ENCODE measurements around the gene JTB. TPM values are rescaled to one million over a fixed set of nuclear protein-coding genes. Genes with fewer than 3 reads are reported as not detected.
A peak's percentile ranks its signal among the peaks of the same experiment; 100 is the strongest.

Gene JTB
- total and polyA plus RNA-seq, 9 donors, result 77.5 to 207 (median 88.6) TPM

GRCh38 chr1:153959454-153959853 lies 18.0 kb downstream of the JTB start:
- 18 to 33% (median 29%) methylated on average over 3 of the region's 3 CpGs for WGBS, 3 donors
- intact Hi-C loops (cut with DNase I), result loop anchor here in 1 of 4 donors (10.0 kb wide), 1 partner anchor 165 kb away; no protein-coding TSS in a partner anchor
- H3K27ac ChIP-seq, result peak overlapping the region; percentile 14 to 71
- H3K36me3 ChIP-seq, result no peaks in the 10 kb centered on the region
- H3K4me3 ChIP-seq, result no peak overlapping the region
- no peak for TF ChIP-seq EP300 (IDR thresholded peaks at IDR 0.05)
- TF ChIP-seq, protein P1, sequence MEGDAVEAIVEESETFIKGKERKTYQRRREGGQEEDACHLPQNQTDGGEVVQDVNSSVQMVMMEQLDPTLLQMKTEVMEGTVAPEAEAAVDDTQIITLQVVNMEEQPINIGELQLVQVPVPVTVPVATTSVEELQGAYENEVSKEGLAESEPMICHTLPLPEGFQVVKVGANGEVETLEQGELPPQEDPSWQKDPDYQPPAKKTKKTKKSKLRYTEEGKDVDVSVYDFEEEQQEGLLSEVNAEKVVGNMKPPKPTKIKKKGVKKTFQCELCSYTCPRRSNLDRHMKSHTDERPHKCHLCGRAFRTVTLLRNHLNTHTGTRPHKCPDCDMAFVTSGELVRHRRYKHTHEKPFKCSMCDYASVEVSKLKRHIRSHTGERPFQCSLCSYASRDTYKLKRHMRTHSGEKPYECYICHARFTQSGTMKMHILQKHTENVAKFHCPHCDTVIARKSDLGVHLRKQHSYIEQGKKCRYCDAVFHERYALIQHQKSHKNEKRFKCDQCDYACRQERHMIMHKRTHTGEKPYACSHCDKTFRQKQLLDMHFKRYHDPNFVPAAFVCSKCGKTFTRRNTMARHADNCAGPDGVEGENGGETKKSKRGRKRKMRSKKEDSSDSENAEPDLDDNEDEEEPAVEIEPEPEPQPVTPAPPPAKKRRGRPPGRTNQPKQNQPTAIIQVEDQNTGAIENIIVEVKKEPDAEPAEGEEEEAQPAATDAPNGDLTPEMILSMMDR (IDR thresholded peaks at IDR 0.05), result no peak
- no peak for TF ChIP-seq POLR2A (IDR thresholded peaks at IDR 0.05)
- no peaks in the 10 kb centered on the region for H3K27me3 ChIP-seq
- H3K4me1 ChIP-seq (ENCODE audit: insufficient read depth), result peaks cover 33% of the 10 kb centered on the region
- no peaks in the 10 kb centered on the region for H3K9me3 ChIP-seq
- peak in 1 of 5 donors; percentile 59 for DNase-seq

DNA sequence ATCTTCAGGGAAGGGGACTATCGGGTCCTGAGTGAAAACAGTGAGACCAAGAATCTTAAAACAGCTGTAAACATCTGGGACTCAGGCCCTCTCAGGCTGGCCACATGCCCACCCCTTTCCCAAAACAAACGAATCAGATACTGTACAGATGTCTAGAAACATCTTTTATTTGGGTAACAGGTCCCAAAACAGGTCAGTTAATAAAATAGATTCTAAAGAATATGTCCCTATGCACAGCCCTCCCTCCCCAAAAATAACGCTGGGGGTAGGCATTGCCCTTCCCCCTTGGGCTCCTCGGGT lies 18.6 kb downstream of the JTB start:
- Histone ChIP-seq H3K4me1 (ENCODE audit: insufficient read depth) (peaks cover 31% of the 10 kb centered on the region), H3K27ac (peak overlapping the region; percentile 14 to 71), H3K9me3 (no peaks in the 10 kb centered on the region), H3K27me3 (no peaks in the 10 kb centered on the region), H3K36me3 (no peaks in the 10 kb centered on the region), H3K4me3 (peak overlapping the region; percentile 24)
- peak; percentile 59 to 75 (median 71) for DNase-seq
- WGBS, 3 donors, result 0 to 2% (median 2%) methylated on average over 4 of the region's 4 CpGs
- intact Hi-C loops (cut with DNase I), result loop anchor here in 1 of 4 donors (10.0 kb wide), 1 partner anchor 164 kb away; no protein-coding TSS in a partner anchor
- TF ChIP-seq, protein P1 (IDR thresholded peaks at IDR 0.05), result no peak
- no peak for TF ChIP-seq EP300 (IDR thresholded peaks at IDR 0.05)
- TF ChIP-seq POLR2A (IDR thresholded peaks at IDR 0.05), result no peak

DNA sequence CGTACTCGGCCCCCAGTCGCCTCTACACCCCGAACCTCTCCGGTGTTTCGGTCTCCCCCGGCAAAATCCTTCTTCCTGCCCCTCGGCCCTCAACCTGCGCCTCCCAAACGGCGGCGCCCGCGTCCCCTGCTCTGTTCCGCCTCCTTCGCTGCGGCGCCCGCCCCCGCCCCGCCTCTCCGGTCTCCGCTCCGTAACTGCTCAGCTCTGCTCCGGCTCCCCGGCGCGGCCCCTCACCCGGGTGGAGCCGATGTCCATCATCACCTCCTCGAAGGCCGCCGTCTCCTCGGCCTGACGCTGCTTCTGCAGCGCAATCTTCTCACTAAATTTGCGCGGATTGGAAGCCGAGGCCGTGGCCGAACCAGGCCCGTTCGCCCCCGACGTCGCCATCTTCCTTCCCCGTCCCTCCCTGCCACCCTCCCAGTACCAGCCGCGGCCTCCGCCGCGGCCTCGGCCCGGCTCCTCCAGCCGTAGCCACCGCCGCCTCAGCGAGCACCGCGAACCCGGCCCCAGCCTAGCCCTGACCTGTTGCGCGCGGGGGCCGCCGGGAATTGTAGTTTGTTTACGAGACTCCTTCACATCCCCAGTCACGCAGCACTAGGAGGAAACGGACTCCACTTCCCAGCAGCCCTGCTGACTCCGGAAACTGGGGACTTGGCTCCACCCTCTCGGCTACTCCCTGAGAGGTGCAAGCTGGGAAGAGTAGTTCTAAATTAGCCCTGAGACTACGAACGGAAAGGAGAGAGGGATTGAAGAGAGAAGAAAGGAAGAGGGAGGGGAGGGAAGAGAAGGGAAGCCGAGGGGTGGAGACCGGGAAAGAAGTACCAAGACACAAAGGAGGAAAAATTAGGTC lies 19.1 kb downstream of the JTB start, which contains the start of gene CRTC2:
TSS of gene CRTC2 (minus strand) at position 502 of the 850 bp plus-strand sequence. CDS start at position 387, 115 bp downstream.
- Histone ChIP-seq H3K36me3 (no peaks in the 10 kb centered on the region), H3K27ac (peak within 1 kb of the TSS; percentile 71 to 79), H3K27me3 (no peaks in the 10 kb centered on the region), H3K4me1 (ENCODE audit: insufficient read depth) (peaks cover 31% of the 10 kb centered on the region), H3K4me3 (peak within 1 kb of the TSS; percentile 72), H3K9me3 (no peaks in the 10 kb centered on the region)
- intact Hi-C loops (cut with DNase I), result loop anchor here in 1 of 4 donors (10.0 kb wide), 1 partner anchor 164 kb away; no protein-coding TSS in a partner anchor
- TF ChIP-seq, protein P1 (IDR thresholded peaks at IDR 0.05), result peak in 1 of 3 donors; percentile 11
- TF ChIP-seq EP300 (IDR thresholded peaks at IDR 0.05) (no peak), POLR2A (IDR thresholded peaks at IDR 0.05) (peak; percentile 60)
- 0 to 1% (median 0%) methylated on average over 72 to 74 of the region's 75 CpGs for WGBS, 3 donors
- peak; percentile 98 to 99 (median 99) for DNase-seq

DNA sequence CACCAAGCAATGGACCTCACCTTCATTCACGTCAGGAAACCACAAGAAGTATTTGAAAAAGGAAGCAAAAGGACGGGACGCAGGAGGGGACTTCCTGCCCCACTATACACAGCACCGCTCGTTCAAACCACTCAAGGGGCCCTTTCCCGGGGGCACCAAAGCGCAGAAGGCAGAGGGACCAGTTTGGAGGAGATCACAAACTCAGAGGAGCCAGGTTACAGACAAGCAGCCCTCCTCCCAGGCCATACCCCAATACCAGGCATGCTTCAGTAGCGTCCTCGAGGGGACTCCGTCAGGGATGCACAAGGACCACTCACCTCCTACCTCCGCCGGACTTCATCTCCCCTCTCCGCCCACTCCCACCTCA lies 19.7 kb downstream of the JTB start:
- intact Hi-C loops (cut with DNase I), result loop anchor here in 1 of 4 donors (10.0 kb wide), 1 partner anchor 163 kb away; no protein-coding TSS in a partner anchor
- TF ChIP-seq, protein P1 (IDR thresholded peaks at IDR 0.05), result no peak
- no peak for TF ChIP-seq POLR2A (IDR thresholded peaks at IDR 0.05)
- no peak for TF ChIP-seq EP300 (IDR thresholded peaks at IDR 0.05)
- Histone ChIP-seq H3K27ac (peak overlapping the region in 1 of 2 donors; percentile 71), H3K4me3 (peak overlapping the region; percentile 72), H3K9me3 (no peaks in the 10 kb centered on the region), H3K27me3 (no peaks in the 10 kb centered on the region), H3K36me3 (no peaks in the 10 kb centered on the region), H3K4me1 (ENCODE audit: insufficient read depth) (peaks cover 31% of the 10 kb centered on the region)
- WGBS, 3 donors, result 0% methylated on average over 13 of the region's 13 CpGs
- no peak for DNase-seq

Data from ovary (tissue), 9 donors.